Spleen (tissue), 7 donors: ENCODE measurements around the gene P4HTM.

ENCODE experiments used
- POLR2AphosphoS5 ChIP-seq, 3 donors: sonication (generic); formaldehyde crosslinking; IDR thresholded peaks; one replicate each; pipeline ENCODE4 v1.5.1; 2017; ENCODE audit warnings: antibody characterized with exemption in 3 of 3
- TF ChIP-seq, protein P1 (sequence below), 11 experiments: fragments of 200-600 bp in 7 of 11; fragments of 450-650 bp in 4 of 11; sonication (generic) in 4 of 11; IDR thresholded peaks in 8 of 11; conservative IDR thresholded peaks in 3 of 11; 1 replicate in 7 of 11; 2 replicates in 4 of 11; pipeline versions ENCODE4 v1.4.0 to v1.8.0; 2016 to 2021; ENCODE audit warnings: antibody characterized with exemption in 11 of 11, inconsistent platforms in 4 of 11, mild to moderate bottlenecking in 1 of 11
- donor health status: DM: no; HTN: no; CAD: no; lungs with moderate emphysema.
- donor health status: DM: no; HTN: no; CAD: no.
- donor health status: DM: no; HTN: no; CAD: no.

DNA sequence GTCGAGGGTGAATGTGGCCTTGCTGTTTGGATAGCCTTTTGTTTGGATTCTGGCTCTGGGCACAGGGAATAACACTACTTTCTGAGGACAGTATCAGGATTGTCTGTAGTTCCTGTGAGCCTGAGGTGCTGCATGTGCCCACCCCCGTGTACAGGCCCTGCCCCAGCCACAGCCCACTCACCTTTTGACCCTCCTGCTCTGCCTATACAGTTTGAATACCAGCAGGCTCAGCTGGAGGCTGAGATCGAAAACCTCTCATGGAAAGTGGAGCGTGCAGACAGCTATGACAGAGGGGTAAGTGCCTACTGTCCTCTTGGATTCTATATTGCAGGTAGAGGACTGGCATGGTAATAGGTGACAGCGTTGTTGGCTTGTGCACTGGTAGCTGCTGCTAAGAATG is 7.4 kb upstream of the P4HTM start:
- TF ChIP-seq, protein P1, sequence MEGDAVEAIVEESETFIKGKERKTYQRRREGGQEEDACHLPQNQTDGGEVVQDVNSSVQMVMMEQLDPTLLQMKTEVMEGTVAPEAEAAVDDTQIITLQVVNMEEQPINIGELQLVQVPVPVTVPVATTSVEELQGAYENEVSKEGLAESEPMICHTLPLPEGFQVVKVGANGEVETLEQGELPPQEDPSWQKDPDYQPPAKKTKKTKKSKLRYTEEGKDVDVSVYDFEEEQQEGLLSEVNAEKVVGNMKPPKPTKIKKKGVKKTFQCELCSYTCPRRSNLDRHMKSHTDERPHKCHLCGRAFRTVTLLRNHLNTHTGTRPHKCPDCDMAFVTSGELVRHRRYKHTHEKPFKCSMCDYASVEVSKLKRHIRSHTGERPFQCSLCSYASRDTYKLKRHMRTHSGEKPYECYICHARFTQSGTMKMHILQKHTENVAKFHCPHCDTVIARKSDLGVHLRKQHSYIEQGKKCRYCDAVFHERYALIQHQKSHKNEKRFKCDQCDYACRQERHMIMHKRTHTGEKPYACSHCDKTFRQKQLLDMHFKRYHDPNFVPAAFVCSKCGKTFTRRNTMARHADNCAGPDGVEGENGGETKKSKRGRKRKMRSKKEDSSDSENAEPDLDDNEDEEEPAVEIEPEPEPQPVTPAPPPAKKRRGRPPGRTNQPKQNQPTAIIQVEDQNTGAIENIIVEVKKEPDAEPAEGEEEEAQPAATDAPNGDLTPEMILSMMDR (IDR thresholded peaks at IDR 0.05 in 8 of 11, conservative IDR thresholded peaks at IDR 0.05 in 3 of 11) = no peak
- no peak for TF ChIP-seq POLR2AphosphoS5 (IDR thresholded peaks at IDR 0.05)
